ENCODE results near the gene GAB3.
"Not testable (repeated sequence)": the region's sequence is repeated elsewhere in the genome, so short reads cannot be mapped to it uniquely, and the experiment has no call there.

DNA sequence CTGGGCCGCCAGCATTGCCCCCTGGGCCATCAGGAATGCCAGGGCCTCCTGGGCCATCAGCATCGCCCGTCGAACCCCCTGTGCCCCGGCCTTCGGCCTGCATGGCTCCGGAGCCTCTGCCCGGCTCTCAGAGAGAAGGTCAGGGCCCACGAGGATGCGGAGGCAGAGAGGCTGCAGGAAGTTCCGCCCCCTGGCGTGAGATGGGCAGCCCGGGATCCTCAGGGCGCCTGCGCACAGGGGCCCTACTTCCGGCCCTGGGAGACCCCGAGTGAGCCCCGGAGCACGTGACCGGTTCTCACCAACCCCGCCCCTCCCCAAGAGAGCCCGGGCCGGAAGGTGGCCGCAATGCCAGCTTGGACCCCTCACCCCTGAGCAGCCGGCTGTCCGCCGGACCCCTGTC lies 97.5 kb downstream of the GAB3 start, which contains the start of gene CTAG2:
- not testable (repeated sequence) for TF ChIP-seq POLR2A, CTCF (IDR thresholded peaks at IDR 0.05)

Data from body of pancreas (tissue), 4 donors.